ENCODE data around the gene IL10RA.

The IL10RA gene

DNA sequence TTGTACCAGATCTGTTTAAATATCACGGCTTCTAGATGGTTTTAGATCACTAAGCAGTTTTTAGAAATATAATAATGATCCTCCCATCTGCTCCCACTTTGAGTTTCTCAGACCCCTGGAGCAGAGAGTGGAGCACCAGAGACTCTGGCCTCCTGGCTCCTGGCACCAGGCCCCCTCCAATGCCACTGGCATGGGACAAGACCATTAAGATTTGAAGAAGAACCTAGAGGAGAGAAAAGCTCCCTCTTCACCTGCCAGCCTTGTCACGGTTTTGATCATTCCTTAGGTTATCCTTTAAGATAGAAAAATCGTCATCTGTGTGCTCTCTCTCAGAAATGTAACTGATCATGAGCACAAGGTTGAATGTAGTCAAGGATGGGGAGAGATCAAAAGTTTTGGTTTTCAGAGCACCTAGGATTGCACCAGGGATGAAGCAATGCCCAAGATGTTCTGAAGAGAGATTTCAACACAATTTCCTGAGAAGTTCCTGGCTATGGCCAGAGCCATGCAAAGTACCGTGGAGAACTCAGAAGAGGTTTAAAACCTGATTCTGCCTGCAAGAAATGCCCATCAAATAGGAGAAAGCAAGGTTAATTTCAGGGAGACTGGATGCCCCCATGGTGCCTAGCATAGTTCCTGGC, 22.2 kb downstream of the IL10RA start:
- H3K36me3 ChIP-seq (ENCODE audit: control insufficient read depth, insufficient read depth, low read length), result no peaks in the 10 kb centered on the region
- peaks cover 12% of the 10 kb centered on the region for H3K4me1 ChIP-seq (ENCODE audit: control insufficient read depth, insufficient read depth, low read length, poor library complexity, severe bottlenecking)
- H3K4me3 ChIP-seq (ENCODE audit: extremely low read depth, insufficient read depth, low read length, poor library complexity, severe bottlenecking), result no peak overlapping the region
- no peaks in the 10 kb centered on the region for H3K9me3 ChIP-seq (ENCODE audit: control insufficient read depth, low read length)
- 93 to 100% methylated on average over 2 to 3 of the region's 4 CpGs for WGBS, 2 experiments (ENCODE audit: insufficient coverage in 2 of 2)
- no peak overlapping the region for H3K27ac ChIP-seq (ENCODE audit: low read depth, low read length, severe bottlenecking)

GRCh38 chr11:118009864-118010737, 23.9 kb downstream of the IL10RA start:
- WGBS, 2 experiments (ENCODE audit: insufficient coverage in 2 of 2), result 92 to 93% methylated on average over 9 of the region's 9 CpGs
- no peaks in the 10 kb centered on the region for H3K9me3 ChIP-seq (ENCODE audit: control insufficient read depth, low read length)
- no peak overlapping the region for H3K4me3 ChIP-seq (ENCODE audit: extremely low read depth, insufficient read depth, low read length, poor library complexity, severe bottlenecking)
- peaks cover 12% of the 10 kb centered on the region for H3K4me1 ChIP-seq (ENCODE audit: control insufficient read depth, insufficient read depth, low read length, poor library complexity, severe bottlenecking)
- H3K27ac ChIP-seq (ENCODE audit: low read depth, low read length, severe bottlenecking), result no peak overlapping the region
- no peaks in the 10 kb centered on the region for H3K36me3 ChIP-seq (ENCODE audit: control insufficient read depth, insufficient read depth, low read length)

DNA sequence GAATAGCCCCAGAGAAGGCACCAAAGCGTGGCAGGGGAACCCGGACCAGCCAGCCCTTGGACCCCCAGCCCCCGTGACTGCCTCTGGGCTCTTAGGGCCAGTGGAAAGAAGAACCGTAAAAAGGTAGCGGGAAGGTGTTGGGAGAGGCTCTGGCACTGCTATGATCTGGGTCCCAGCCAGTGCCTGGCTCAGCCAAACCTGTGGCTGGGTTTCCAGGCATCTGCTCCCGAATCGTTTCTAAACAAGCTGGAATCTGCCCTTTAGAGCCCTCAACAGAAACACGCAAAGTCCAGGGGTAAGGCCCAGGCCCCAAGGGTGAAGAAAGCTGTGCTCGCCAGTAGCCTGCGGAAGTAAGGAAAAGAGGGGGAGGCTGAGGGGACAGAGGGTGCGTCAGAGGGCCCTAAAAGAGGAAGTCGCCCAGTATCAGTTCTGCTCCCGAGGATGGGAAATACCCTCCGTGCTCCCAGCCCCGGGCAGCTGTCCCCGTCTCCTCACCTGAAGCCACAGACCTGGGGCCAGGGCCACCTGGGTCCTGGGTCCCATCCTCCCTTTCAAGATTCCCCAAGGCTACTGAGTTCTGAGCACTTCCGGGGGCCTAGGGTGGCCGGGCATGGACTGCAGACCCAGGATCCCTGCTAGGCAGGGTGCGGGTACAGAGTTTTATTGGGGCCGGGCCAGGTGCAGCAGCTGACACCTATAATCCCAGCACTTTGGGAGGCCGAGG, 24.7 kb downstream of the IL10RA start:
- 94 to 96% methylated on average over 18 to 21 of the region's 21 CpGs for WGBS, 2 experiments (ENCODE audit: insufficient coverage in 2 of 2)
- H3K9me3 ChIP-seq (ENCODE audit: control insufficient read depth, low read length), result no peaks in the 10 kb centered on the region

DNA sequence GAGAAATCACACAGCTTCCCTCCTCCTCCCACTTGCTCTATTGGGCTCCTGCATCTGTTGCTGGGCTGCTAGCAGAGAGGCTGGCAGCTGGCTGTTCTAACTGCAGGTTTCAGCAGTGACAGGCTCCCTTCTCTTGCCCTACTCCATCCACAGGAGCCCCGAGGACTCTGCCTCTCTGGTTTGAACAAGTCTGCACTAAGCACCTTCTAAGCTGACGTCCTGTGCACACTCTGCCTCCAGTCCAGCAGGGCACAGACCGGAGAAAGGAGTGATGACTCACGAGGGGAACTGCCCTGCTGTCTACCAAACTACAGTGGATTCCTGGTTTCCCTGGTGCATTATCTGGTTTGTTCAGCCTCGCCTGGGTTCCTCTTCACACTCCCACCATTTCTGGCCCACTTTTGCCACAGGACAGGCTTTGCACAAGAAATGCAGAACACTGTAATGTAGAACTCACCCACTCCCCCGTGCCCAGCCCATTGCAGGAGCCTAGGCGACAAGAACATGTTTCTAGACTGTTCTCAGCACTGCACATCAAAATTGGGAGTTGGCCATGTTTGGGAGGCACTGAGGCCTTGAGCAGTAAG, 26.0 kb downstream of the IL10RA start:
- Histone ChIP-seq H3K4me1 (ENCODE audit: control insufficient read depth, insufficient read depth, low read length, poor library complexity, severe bottlenecking) (peaks cover 12% of the 10 kb centered on the region), H3K27ac (ENCODE audit: low read depth, low read length, severe bottlenecking) (no peak overlapping the region), H3K9me3 (ENCODE audit: control insufficient read depth, low read length) (no peaks in the 10 kb centered on the region), H3K36me3 (ENCODE audit: control insufficient read depth, insufficient read depth, low read length) (no peaks in the 10 kb centered on the region), H3K4me3 (ENCODE audit: extremely low read depth, insufficient read depth, low read length, poor library complexity, severe bottlenecking) (no peak overlapping the region)
- WGBS, 2 experiments (ENCODE audit: insufficient coverage in 2 of 2), result 73 to 80% methylated on average over 4 to 7 of the region's 7 CpGs

More for the DNA sequence above, 24.7 kb downstream of the IL10RA start:
- peaks cover 12% of the 10 kb centered on the region for H3K4me1 ChIP-seq (ENCODE audit: control insufficient read depth, insufficient read depth, low read length, poor library complexity, severe bottlenecking)
- no peak overlapping the region for H3K27ac ChIP-seq (ENCODE audit: low read depth, low read length, severe bottlenecking)
- H3K36me3 ChIP-seq (ENCODE audit: control insufficient read depth, insufficient read depth, low read length), result no peaks in the 10 kb centered on the region
- H3K4me3 ChIP-seq (ENCODE audit: extremely low read depth, insufficient read depth, low read length, poor library complexity, severe bottlenecking), result no peak overlapping the region

- Histone ChIP-seq H3K9me3 (ENCODE audit: control insufficient read depth, low read length) (peaks cover 5% of the 10 kb centered on the region), H3K27ac (ENCODE audit: low read depth, low read length, severe bottlenecking) (no peak overlapping the region), H3K4me1 (ENCODE audit: control insufficient read depth, insufficient read depth, low read length, poor library complexity, severe bottlenecking) (peaks cover 12% of the 10 kb centered on the region), H3K36me3 (ENCODE audit: control insufficient read depth, insufficient read depth, low read length) (no peaks in the 10 kb centered on the region), H3K4me3 (ENCODE audit: extremely low read depth, insufficient read depth, low read length, poor library complexity, severe bottlenecking) (no peak overlapping the region)
- WGBS, 2 experiments (ENCODE audit: insufficient coverage in 2 of 2), result 93 to 97% methylated on average over 3 of the region's 3 CpGs
Observed at GRCh38 chr11:118014022-118014421, 27.8 kb downstream of the IL10RA start.

DNA sequence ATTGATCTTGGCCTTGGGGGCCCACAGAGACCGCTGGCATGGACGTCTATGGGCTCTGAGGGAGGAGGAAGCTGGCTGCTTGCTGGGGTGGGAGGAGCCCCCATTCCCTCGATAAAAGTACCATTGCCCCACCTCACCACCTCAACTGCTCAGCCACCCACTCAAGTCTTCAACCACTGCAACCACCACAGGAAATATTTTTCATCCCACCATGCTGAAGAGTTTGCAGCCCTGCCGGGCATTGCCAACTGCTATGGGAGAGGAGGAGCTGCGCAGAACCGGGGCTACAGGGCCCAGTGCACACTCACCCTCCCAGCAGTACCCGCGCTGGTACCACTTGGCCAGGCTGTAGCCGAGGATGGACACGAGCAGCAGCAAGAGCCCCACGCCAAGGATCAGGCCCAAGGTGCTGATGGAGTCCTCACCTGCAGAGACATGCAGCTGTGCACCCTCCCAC, 29.2 kb downstream of the IL10RA start:
- H3K4me1 ChIP-seq (ENCODE audit: control insufficient read depth, insufficient read depth, low read length, poor library complexity, severe bottlenecking), result peaks cover 12% of the 10 kb centered on the region
- peaks cover 5% of the 10 kb centered on the region for H3K9me3 ChIP-seq (ENCODE audit: control insufficient read depth, low read length)
- no peaks in the 10 kb centered on the region for H3K36me3 ChIP-seq (ENCODE audit: control insufficient read depth, insufficient read depth, low read length)
- no peak overlapping the region for H3K27ac ChIP-seq (ENCODE audit: low read depth, low read length, severe bottlenecking)
- H3K4me3 ChIP-seq (ENCODE audit: extremely low read depth, insufficient read depth, low read length, poor library complexity, severe bottlenecking), result no peak overlapping the region
- 92 to 93% methylated on average over 8 of the region's 11 CpGs for WGBS, 2 experiments (ENCODE audit: insufficient coverage in 2 of 2)

GRCh38 chr11:118016104-118016503, 29.9 kb downstream of the IL10RA start:
- WGBS, 2 experiments (ENCODE audit: insufficient coverage in 2 of 2), result 81 to 90% methylated on average over 1 to 2 of the region's 4 CpGs
- H3K9me3 ChIP-seq (ENCODE audit: control insufficient read depth, low read length), result peaks cover 5% of the 10 kb centered on the region
- no peaks in the 10 kb centered on the region for H3K36me3 ChIP-seq (ENCODE audit: control insufficient read depth, insufficient read depth, low read length)
- no peak overlapping the region for H3K4me3 ChIP-seq (ENCODE audit: extremely low read depth, insufficient read depth, low read length, poor library complexity, severe bottlenecking)
- H3K27ac ChIP-seq (ENCODE audit: low read depth, low read length, severe bottlenecking), result no peak overlapping the region
- peaks cover 12% of the 10 kb centered on the region for H3K4me1 ChIP-seq (ENCODE audit: control insufficient read depth, insufficient read depth, low read length, poor library complexity, severe bottlenecking)

DNA sequence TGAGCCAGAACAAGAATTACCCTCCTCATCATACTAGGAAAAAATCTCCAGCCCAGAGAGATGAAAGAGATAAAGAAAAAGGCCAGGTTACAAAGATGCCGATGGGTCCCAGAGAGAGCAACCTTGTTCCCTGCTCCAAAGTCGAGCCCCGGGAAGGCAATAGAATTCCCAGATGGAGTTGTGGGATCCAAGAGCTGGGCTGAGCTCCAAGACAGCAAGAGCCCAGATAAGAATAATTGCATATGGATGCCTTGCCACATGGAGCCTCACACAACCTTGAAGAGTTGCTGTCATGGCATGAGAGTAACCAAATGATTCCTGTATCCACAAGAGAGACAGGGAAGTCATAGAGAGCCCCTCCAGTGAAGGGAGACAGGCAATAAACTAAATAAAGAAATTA, 30.9 kb downstream of the IL10RA start:
- Histone ChIP-seq H3K4me3 (ENCODE audit: extremely low read depth, insufficient read depth, low read length, poor library complexity, severe bottlenecking) (no peak overlapping the region), H3K9me3 (ENCODE audit: control insufficient read depth, low read length) (peaks cover 5% of the 10 kb centered on the region), H3K36me3 (ENCODE audit: control insufficient read depth, insufficient read depth, low read length) (no peaks in the 10 kb centered on the region), H3K4me1 (ENCODE audit: control insufficient read depth, insufficient read depth, low read length, poor library complexity, severe bottlenecking) (peaks cover 6% of the 10 kb centered on the region), H3K27ac (ENCODE audit: low read depth, low read length, severe bottlenecking) (no peak overlapping the region)
- WGBS, 2 experiments (ENCODE audit: insufficient coverage in 2 of 2), result 89 to 98% methylated on average over 3 of the region's 3 CpGs

DNA sequence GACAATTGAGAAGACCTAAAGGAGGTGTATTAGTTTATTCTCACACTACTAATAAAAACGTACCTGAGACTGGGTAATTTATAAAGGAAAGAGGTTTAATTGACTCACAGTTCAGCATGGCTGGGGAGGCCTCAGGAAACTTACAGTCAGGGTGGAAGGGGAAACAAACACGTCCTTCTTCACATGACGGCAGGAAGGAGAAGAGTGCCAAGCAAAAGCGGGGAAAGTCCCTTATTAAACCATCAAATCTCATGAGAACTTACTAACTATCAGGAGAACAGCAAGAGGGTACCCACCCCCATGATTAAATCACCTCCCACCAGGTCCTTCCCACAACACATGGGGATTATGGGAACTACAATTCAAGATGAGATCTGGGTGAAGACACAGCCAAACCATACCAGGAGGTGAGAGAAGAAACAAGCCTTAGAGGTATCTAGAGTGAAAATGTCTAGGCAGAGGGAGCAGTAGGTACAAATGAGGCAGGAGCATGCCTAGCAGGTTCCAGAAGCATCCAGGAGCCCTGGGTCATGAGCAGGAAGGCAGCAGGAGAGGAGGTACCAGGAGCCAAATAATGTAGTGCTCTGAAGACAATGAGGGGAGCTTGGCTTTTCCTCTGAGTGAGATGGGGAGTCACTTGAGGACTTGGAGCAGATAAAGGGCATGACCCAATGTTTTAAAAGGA, 31.6 kb downstream of the IL10RA start:
- Histone ChIP-seq H3K36me3 (ENCODE audit: control insufficient read depth, insufficient read depth, low read length) (no peaks in the 10 kb centered on the region), H3K9me3 (ENCODE audit: control insufficient read depth, low read length) (peaks cover 5% of the 10 kb centered on the region), H3K4me3 (ENCODE audit: extremely low read depth, insufficient read depth, low read length, poor library complexity, severe bottlenecking) (no peak overlapping the region), H3K27ac (ENCODE audit: low read depth, low read length, severe bottlenecking) (no peak overlapping the region), H3K4me1 (ENCODE audit: control insufficient read depth, insufficient read depth, low read length, poor library complexity, severe bottlenecking) (no peaks in the 10 kb centered on the region)
- WGBS, 2 experiments (ENCODE audit: insufficient coverage in 2 of 2), result 70% methylated on average over 2 of the region's 4 CpGs; no CpG with 5 or more reads in 1 of the 2 experiments

DNA sequence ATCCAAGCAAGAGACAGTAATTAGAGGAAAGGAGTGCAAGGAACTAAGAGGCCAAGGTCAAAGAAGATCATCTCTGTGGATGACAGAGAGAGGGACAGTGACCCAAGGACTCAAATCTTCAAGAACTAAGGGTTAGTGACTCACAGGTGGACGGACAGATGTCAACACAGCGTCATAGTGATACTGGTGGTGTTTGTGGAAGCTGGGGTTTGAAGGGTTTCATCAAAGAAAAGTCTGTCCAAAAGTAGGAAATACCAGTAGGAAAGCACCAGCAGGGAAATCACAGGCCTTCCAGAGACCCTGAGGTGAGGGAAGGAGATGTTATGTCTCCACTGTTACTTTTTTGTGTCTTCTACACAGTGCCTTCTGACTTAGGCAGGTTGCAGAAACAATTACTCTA, 32.2 kb downstream of the IL10RA start:
- H3K4me1 ChIP-seq (ENCODE audit: control insufficient read depth, insufficient read depth, low read length, poor library complexity, severe bottlenecking), result no peaks in the 10 kb centered on the region
- H3K36me3 ChIP-seq (ENCODE audit: control insufficient read depth, insufficient read depth, low read length), result no peaks in the 10 kb centered on the region
- 93% methylated on average over 2 of the region's 2 CpGs; no CpG with 5 or more reads in 1 of the 2 experiments for WGBS, 2 experiments (ENCODE audit: insufficient coverage in 2 of 2)
- H3K9me3 ChIP-seq (ENCODE audit: control insufficient read depth, low read length), result peaks cover 5% of the 10 kb centered on the region
- no peak overlapping the region for H3K27ac ChIP-seq (ENCODE audit: low read depth, low read length, severe bottlenecking)
- H3K4me3 ChIP-seq (ENCODE audit: extremely low read depth, insufficient read depth, low read length, poor library complexity, severe bottlenecking), result no peak overlapping the region

Measured in mesodermal cell (in vitro differentiated cells).